DOHH2 (cell line): ENCODE data around the gene ZBTB8A.

Source experiments
- EZH2phosphoT487 ChIP-seq: fragments of 200-600 bp; sonication (generic); IDR thresholded peaks from 2 replicates; pipeline ENCODE4 v1.6.1; 2017; ENCODE audit warnings: borderline replicate concordance, mild to moderate bottlenecking, antibody characterized with exemption, low read length, moderate library complexity, mixed read lengths
- TF ChIP-seq, protein P1 (sequence below): fragments of 200-600 bp; sonication (generic); IDR thresholded peaks from one replicate; pipeline ENCODE4 v1.5.1; 2014; ENCODE audit warnings: antibody characterized with exemption, mild to moderate bottlenecking, low read depth, low read length; ENCODE audit not compliant: poor library complexity, severe bottlenecking

DNA sequence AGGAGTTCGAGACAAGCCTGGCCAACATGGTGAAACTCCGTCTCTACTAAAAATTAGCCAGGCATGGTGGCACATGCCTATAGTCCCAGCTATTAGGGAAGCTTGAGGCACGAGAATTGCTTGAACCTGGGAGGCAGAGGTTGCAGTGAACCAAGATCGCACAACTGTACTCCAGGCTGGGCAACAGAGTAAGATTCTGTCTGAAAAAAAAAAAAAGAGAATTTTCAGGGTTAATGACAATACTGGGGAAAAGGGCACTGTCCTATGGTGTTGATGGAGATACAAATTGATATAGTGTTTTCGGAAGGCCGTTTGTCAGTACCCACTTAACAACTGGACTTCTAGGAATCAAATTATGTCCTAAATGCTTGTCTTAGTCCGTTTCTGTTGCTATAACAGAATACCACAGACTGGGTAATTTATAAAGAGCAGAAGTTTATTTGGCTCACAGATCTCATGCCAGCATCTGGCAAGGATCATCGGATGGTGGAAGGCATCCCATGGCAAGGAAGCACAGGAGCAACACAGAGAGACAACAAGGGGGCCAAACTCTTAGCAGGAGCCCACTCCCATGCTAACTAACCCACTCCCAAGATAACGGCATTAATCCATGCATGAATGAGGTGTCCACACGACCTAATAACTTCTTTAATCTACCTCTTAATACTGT is 41.3 kb downstream of the ZBTB8A start:
- TF ChIP-seq, protein P1, sequence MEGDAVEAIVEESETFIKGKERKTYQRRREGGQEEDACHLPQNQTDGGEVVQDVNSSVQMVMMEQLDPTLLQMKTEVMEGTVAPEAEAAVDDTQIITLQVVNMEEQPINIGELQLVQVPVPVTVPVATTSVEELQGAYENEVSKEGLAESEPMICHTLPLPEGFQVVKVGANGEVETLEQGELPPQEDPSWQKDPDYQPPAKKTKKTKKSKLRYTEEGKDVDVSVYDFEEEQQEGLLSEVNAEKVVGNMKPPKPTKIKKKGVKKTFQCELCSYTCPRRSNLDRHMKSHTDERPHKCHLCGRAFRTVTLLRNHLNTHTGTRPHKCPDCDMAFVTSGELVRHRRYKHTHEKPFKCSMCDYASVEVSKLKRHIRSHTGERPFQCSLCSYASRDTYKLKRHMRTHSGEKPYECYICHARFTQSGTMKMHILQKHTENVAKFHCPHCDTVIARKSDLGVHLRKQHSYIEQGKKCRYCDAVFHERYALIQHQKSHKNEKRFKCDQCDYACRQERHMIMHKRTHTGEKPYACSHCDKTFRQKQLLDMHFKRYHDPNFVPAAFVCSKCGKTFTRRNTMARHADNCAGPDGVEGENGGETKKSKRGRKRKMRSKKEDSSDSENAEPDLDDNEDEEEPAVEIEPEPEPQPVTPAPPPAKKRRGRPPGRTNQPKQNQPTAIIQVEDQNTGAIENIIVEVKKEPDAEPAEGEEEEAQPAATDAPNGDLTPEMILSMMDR, result no peak
- TF ChIP-seq EZH2phosphoT487, result no peak
